HEK293 (cell line): ENCODE measurements around the gene N4BP3.

ENCODE experiments used
- CTCF ChIA-PET: fragments of 350-600 bp; formaldehyde crosslinking; extraction: SDS; loops from one replicate; lab custom pipeline; 2021; ENCODE audit warnings: antibody characterized with exemption; lab: Yijun Ruan, JAX
- POLR2A ChIA-PET: fragments of 300-600 bp; formaldehyde crosslinking; extraction: SDS; loops from one replicate; lab custom pipeline; 2020; ENCODE audit warnings: antibody characterized with exemption, inconsistent platforms; lab: Yijun Ruan, JAX
- H3K27ac ChIP-seq: fragments of 200-500 bp; sonication (Bioruptor generic); 2 replicates; pipeline ENCODE4 v1.5.1; 2014; ENCODE audit warnings: low read depth, low read length, control low read depth, inconsistent platforms; ENCODE audit errors: extremely low read depth
- H3K36me3 ChIP-seq, 2 experiments: fragments of 200-500 bp in 1 of 2; sonication (Bioruptor generic) in 1 of 2; 1 replicate in 1 of 2; 2 replicates in 1 of 2; pipeline ENCODE4 v1.5.1; 2014 to 2017; ENCODE audit warnings: inconsistent platforms in 2 of 2, low read length in 2 of 2; ENCODE audit not compliant: control insufficient read depth in 2 of 2, insufficient read depth in 1 of 2
- H3K4me1 ChIP-seq: fragments of 200-500 bp; sonication (Bioruptor generic); 2 replicates; pipeline ENCODE4 v1.5.1; 2014; ENCODE audit warnings: mild to moderate bottlenecking, low read length, inconsistent platforms; ENCODE audit not compliant: control insufficient read depth, insufficient read depth
- H3K4me3 ChIP-seq: 2 replicates; pipeline ENCODE4 v1.5.1; 2011; ENCODE audit warnings: low read depth, mild to moderate bottlenecking, control low read depth, low read length, moderate library complexity
- H3K9me3 ChIP-seq: fragments of 200-500 bp; sonication (Bioruptor generic); 2 replicates; pipeline ENCODE4 v1.5.1; 2014; ENCODE audit warnings: low read depth, low read length, inconsistent platforms; ENCODE audit not compliant: control insufficient read depth, insufficient read depth
- GLIS1 ChIP-seq: fragments of 450-650 bp; formaldehyde crosslinking; IDR thresholded peaks from 2 replicates; pipeline ENCODE4 v1.5.1; 2016; ENCODE audit warnings: missing biosample characterization, missing genetic modification characterization
- KLF8 ChIP-seq: fragments of 450-650 bp; formaldehyde crosslinking; IDR thresholded peaks from 2 replicates; pipeline ENCODE4 v1.5.1; 2016; ENCODE audit warnings: missing biosample characterization, missing genetic modification characterization
- OSR2 ChIP-seq: fragments of 450-650 bp; formaldehyde crosslinking; IDR thresholded peaks from 2 replicates; pipeline ENCODE4 v1.5.1; 2016; ENCODE audit warnings: missing biosample characterization, missing genetic modification characterization
- PRDM1 ChIP-seq: fragments of 450-650 bp; formaldehyde crosslinking; IDR thresholded peaks from 2 replicates; pipeline ENCODE4; 2016; ENCODE audit warnings: missing biosample characterization, missing genetic modification characterization
- RBAK ChIP-seq: fragments of 450-650 bp; formaldehyde crosslinking; IDR thresholded peaks from 2 replicates; pipeline ENCODE4 v1.5.1; 2016; ENCODE audit warnings: missing biosample characterization, missing genetic modification characterization
- SCRT2 ChIP-seq: fragments of 450-650 bp; formaldehyde crosslinking; IDR thresholded peaks from 2 replicates; pipeline ENCODE4 v1.5.1; 2016; ENCODE audit warnings: missing biosample characterization, missing genetic modification characterization
- SP3 ChIP-seq: fragments of 450-650 bp; formaldehyde crosslinking; IDR thresholded peaks from 2 replicates; pipeline ENCODE4 v1.5.1; 2016; ENCODE audit warnings: missing biosample characterization, missing genetic modification characterization
- SP7 ChIP-seq: fragments of 450-650 bp; formaldehyde crosslinking; IDR thresholded peaks from 2 replicates; pipeline ENCODE4 v1.5.1; 2016; ENCODE audit warnings: missing biosample characterization, missing genetic modification characterization
- ZBTB21 ChIP-seq: fragments of 450-650 bp; formaldehyde crosslinking; IDR thresholded peaks from 2 replicates; pipeline ENCODE4 v1.5.1; 2017; ENCODE audit warnings: missing biosample characterization, missing genetic modification characterization
- ZBTB8A ChIP-seq: fragments of 450-650 bp; formaldehyde crosslinking; IDR thresholded peaks from 2 replicates; pipeline ENCODE4 v1.5.1; 2016; ENCODE audit warnings: missing biosample characterization, missing genetic modification characterization
- ZEB2 ChIP-seq: fragments of 450-650 bp; formaldehyde crosslinking; IDR thresholded peaks from 2 replicates; pipeline ENCODE4 v1.5.1; 2016; ENCODE audit warnings: missing biosample characterization, missing genetic modification characterization
- ZFHX2 ChIP-seq: fragments of 450-650 bp; formaldehyde crosslinking; conservative IDR thresholded peaks from 2 replicates; pipeline ENCODE4 v1.5.1; 2016; ENCODE audit warnings: missing biosample characterization, missing genetic modification characterization
- ZNF202 ChIP-seq: fragments of 450-650 bp; formaldehyde crosslinking; IDR thresholded peaks from 2 replicates; pipeline ENCODE4 v1.5.1; 2016; ENCODE audit warnings: missing biosample characterization, missing genetic modification characterization, borderline replicate concordance
- ZNF24 ChIP-seq: fragments of 450-650 bp; formaldehyde crosslinking; IDR thresholded peaks from 2 replicates; pipeline ENCODE4 v1.5.1; 2016; ENCODE audit warnings: missing biosample characterization, missing genetic modification characterization
- ZNF416 ChIP-seq: fragments of 450-650 bp; formaldehyde crosslinking; IDR thresholded peaks from 2 replicates; pipeline ENCODE4 v1.5.1; 2016; ENCODE audit warnings: missing biosample characterization, missing genetic modification characterization
- ZNF530 ChIP-seq: fragments of 450-650 bp; formaldehyde crosslinking; IDR thresholded peaks from 2 replicates; pipeline ENCODE4 v1.5.1; 2016; ENCODE audit warnings: low read depth, missing biosample characterization, missing genetic modification characterization
- ZNF654 ChIP-seq: fragments of 450-650 bp; formaldehyde crosslinking; IDR thresholded peaks from 2 replicates; pipeline ENCODE4 v1.5.1; 2016; ENCODE audit warnings: low read depth, missing biosample characterization, missing genetic modification characterization
- ZNF660 ChIP-seq: fragments of 450-650 bp; IDR thresholded peaks from 2 replicates; pipeline ENCODE4 v1.5.1; 2018; ENCODE audit warnings: missing biosample characterization, mild to moderate bottlenecking, missing genetic modification characterization
- ZNF777 ChIP-seq: fragments of 450-650 bp; formaldehyde crosslinking; IDR thresholded peaks from 2 replicates; pipeline ENCODE4 v1.5.1; 2017; ENCODE audit warnings: missing biosample characterization, missing genetic modification characterization, borderline replicate concordance
- ZNF830 ChIP-seq: fragments of 450-650 bp; IDR thresholded peaks from 2 replicates; pipeline ENCODE4 v1.5.0; 2018; ENCODE audit warnings: missing biosample characterization, missing genetic modification characterization, low read depth, mild to moderate bottlenecking, moderate library complexity
- TF ChIP-seq, protein P1 (sequence below): fragments of 450-650 bp; formaldehyde crosslinking; IDR thresholded peaks from 2 replicates; pipeline ENCODE4 v1.5.1; 2016; ENCODE audit warnings: missing biosample characterization, missing genetic modification characterization
- TF ChIP-seq, protein P2 (sequence below): fragments of 450-650 bp; formaldehyde crosslinking; IDR thresholded peaks from 2 replicates; pipeline ENCODE4 v1.5.1; 2016; ENCODE audit warnings: missing biosample characterization, missing genetic modification characterization
- TF ChIP-seq, protein P3 (sequence below): fragments of 450-650 bp; formaldehyde crosslinking; IDR thresholded peaks from 2 replicates; pipeline ENCODE4 v1.5.1; 2016; ENCODE audit warnings: missing biosample characterization, missing genetic modification characterization
- TF ChIP-seq, protein P4 (sequence below): fragments of 450-650 bp; formaldehyde crosslinking; IDR thresholded peaks from 2 replicates; pipeline ENCODE4 v1.5.0; 2017; ENCODE audit warnings: missing biosample characterization, missing genetic modification characterization, borderline replicate concordance
- TF ChIP-seq, protein P5 (sequence below): fragments of 450-650 bp; formaldehyde crosslinking; IDR thresholded peaks from 2 replicates; pipeline ENCODE4 v1.5.1; 2017; ENCODE audit warnings: missing biosample characterization, missing genetic modification characterization
- TF ChIP-seq, protein P6 (sequence below): fragments of 450-650 bp; formaldehyde crosslinking; IDR thresholded peaks from 2 replicates; pipeline ENCODE4 v1.5.1; 2016; ENCODE audit warnings: missing biosample characterization, missing genetic modification characterization

Gene N4BP3

DNA sequence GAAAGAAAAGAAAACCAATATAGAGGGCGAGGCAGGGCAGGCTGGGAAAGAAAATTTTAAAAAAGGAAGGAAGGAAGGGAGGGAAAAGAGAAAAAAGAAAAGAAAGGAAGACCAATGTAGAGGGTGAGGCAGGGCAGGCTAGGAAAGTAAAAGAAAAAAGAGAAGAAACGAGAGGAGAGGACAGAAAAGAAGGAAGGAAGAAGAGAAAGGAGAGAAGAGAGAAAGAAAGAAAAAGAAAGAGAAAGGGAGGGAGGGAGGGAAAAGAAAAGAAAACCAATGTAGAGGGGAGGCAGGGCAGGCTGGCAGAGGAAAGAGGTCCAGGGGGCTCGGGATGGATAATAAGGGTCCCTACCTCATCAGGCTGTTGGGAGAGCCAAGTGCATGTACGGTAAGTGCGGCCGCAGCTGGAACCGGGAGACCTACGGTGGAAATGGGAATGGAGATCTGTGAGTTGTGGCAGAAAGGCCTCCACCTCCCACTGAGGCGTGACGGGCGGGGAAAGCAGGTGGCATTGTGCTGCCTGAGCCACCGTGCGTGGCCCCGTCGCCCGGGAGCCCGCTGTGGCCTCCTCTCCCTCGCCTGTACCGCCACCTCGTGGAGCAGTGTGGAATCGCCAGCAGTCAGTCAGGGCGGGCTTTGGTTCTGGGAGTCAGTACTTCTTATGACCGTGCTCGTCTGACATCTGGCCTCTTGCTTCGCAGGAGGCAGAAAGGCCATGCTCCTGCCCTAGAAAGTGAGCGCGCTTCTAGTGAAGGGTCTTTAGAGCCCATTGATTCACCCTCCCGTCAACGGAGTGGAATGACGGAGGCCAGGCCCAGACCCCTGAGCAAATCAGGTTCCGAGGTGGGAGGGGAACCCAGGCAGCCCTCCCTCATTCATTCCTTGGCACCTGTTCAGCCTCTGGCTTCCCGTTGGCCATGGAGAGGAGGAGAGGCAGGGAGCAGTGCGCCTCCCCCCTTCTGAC lies 50.7 kb downstream of the N4BP3 start:
- CTCF ChIA-PET: interaction anchor here (2.6 to 3.9 kb wide), 2 partner anchors 15 to 88 kb away, joined by 10 to 39 read pairs; no protein-coding TSS in a partner anchor
- Histone ChIP-seq H3K4me1 (no peaks in the 10 kb centered on the region), H3K27ac (no peak overlapping the region), H3K9me3 (no peaks in the 10 kb centered on the region), H3K4me3 (peak overlapping the region; percentile 10; the same call in 1 of the 2 replicates), H3K36me3 (no peaks in the 10 kb centered on the region)
- POLR2A ChIA-PET: no interaction called here
- TF ChIP-seq PRDM1 (tag by site-specific recombination) (peak; percentile 96), ZBTB8A (peak; percentile 91), ZFHX2 (tag by site-specific recombination) (peak; percentile 40), OSR2 (tag by site-specific recombination) (peak; percentile 79), ZNF830 (tag by site-specific recombination) (no peak), SCRT2 (peak; percentile 46), ZNF530 (tag by site-specific recombination) (no peak), SP3 (tag by site-specific recombination) (peak; percentile 62; the same call in 1 of the 2 replicates), ZNF416 (tag by site-specific recombination) (no peak), ZEB2 (tag by site-specific recombination) (peak; percentile 69), ZNF654 (tag by site-specific recombination) (peak; percentile 92), ZNF24 (peak; percentile 60), ZNF777 (tag by site-specific recombination) (no peak), ZNF660 (tag by site-specific recombination) (peak; percentile 77; the same call in 1 of the 2 replicates), KLF8 (tag by site-specific recombination) (peak; percentile 65; the same call in 1 of the 2 replicates), GLIS1 (tag by site-specific recombination) (peak; percentile 95), ZBTB21 (no peak), RBAK (tag by site-specific recombination) (no peak), ZNF202 (tag by site-specific recombination) (no peak), SP7 (tag by site-specific recombination) (peak; percentile 61; the same call in 1 of the 2 replicates)
- TF ChIP-seq, protein P1, sequence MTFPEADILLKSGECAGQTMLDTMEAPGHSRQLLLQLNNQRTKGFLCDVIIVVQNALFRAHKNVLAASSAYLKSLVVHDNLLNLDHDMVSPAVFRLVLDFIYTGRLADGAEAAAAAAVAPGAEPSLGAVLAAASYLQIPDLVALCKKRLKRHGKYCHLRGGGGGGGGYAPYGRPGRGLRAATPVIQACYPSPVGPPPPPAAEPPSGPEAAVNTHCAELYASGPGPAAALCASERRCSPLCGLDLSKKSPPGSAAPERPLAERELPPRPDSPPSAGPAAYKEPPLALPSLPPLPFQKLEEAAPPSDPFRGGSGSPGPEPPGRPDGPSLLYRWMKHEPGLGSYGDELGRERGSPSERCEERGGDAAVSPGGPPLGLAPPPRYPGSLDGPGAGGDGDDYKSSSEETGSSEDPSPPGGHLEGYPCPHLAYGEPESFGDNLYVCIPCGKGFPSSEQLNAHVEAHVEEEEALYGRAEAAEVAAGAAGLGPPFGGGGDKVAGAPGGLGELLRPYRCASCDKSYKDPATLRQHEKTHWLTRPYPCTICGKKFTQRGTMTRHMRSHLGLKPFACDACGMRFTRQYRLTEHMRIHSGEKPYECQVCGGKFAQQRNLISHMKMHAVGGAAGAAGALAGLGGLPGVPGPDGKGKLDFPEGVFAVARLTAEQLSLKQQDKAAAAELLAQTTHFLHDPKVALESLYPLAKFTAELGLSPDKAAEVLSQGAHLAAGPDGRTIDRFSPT (tag by site-specific recombination): peak; percentile 96
- TF ChIP-seq, protein P2, sequence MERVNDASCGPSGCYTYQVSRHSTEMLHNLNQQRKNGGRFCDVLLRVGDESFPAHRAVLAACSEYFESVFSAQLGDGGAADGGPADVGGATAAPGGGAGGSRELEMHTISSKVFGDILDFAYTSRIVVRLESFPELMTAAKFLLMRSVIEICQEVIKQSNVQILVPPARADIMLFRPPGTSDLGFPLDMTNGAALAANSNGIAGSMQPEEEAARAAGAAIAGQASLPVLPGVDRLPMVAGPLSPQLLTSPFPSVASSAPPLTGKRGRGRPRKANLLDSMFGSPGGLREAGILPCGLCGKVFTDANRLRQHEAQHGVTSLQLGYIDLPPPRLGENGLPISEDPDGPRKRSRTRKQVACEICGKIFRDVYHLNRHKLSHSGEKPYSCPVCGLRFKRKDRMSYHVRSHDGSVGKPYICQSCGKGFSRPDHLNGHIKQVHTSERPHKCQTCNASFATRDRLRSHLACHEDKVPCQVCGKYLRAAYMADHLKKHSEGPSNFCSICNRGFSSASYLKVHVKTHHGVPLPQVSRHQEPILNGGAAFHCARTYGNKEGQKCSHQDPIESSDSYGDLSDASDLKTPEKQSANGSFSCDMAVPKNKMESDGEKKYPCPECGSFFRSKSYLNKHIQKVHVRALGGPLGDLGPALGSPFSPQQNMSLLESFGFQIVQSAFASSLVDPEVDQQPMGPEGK (tag by site-specific recombination): peak; percentile 72
- TF ChIP-seq, protein P3, sequence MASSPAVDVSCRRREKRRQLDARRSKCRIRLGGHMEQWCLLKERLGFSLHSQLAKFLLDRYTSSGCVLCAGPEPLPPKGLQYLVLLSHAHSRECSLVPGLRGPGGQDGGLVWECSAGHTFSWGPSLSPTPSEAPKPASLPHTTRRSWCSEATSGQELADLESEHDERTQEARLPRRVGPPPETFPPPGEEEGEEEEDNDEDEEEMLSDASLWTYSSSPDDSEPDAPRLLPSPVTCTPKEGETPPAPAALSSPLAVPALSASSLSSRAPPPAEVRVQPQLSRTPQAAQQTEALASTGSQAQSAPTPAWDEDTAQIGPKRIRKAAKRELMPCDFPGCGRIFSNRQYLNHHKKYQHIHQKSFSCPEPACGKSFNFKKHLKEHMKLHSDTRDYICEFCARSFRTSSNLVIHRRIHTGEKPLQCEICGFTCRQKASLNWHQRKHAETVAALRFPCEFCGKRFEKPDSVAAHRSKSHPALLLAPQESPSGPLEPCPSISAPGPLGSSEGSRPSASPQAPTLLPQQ: peak; percentile 70
- TF ChIP-seq, protein P4, sequence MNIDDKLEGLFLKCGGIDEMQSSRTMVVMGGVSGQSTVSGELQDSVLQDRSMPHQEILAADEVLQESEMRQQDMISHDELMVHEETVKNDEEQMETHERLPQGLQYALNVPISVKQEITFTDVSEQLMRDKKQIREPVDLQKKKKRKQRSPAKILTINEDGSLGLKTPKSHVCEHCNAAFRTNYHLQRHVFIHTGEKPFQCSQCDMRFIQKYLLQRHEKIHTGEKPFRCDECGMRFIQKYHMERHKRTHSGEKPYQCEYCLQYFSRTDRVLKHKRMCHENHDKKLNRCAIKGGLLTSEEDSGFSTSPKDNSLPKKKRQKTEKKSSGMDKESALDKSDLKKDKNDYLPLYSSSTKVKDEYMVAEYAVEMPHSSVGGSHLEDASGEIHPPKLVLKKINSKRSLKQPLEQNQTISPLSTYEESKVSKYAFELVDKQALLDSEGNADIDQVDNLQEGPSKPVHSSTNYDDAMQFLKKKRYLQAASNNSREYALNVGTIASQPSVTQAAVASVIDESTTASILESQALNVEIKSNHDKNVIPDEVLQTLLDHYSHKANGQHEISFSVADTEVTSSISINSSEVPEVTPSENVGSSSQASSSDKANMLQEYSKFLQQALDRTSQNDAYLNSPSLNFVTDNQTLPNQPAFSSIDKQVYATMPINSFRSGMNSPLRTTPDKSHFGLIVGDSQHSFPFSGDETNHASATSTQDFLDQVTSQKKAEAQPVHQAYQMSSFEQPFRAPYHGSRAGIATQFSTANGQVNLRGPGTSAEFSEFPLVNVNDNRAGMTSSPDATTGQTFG (tag by site-specific recombination): no peak
- TF ChIP-seq, protein P5, sequence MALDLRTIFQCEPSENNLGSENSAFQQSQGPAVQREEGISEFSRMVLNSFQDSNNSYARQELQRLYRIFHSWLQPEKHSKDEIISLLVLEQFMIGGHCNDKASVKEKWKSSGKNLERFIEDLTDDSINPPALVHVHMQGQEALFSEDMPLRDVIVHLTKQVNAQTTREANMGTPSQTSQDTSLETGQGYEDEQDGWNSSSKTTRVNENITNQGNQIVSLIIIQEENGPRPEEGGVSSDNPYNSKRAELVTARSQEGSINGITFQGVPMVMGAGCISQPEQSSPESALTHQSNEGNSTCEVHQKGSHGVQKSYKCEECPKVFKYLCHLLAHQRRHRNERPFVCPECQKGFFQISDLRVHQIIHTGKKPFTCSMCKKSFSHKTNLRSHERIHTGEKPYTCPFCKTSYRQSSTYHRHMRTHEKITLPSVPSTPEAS (tag by site-specific recombination): no peak
- TF ChIP-seq, protein P6, sequence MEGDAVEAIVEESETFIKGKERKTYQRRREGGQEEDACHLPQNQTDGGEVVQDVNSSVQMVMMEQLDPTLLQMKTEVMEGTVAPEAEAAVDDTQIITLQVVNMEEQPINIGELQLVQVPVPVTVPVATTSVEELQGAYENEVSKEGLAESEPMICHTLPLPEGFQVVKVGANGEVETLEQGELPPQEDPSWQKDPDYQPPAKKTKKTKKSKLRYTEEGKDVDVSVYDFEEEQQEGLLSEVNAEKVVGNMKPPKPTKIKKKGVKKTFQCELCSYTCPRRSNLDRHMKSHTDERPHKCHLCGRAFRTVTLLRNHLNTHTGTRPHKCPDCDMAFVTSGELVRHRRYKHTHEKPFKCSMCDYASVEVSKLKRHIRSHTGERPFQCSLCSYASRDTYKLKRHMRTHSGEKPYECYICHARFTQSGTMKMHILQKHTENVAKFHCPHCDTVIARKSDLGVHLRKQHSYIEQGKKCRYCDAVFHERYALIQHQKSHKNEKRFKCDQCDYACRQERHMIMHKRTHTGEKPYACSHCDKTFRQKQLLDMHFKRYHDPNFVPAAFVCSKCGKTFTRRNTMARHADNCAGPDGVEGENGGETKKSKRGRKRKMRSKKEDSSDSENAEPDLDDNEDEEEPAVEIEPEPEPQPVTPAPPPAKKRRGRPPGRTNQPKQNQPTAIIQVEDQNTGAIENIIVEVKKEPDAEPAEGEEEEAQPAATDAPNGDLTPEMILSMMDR (tag by site-specific recombination): peak; percentile 97
